Epidermal melanocyte (primary cell): ENCODE measurements around the gene CD320.
"Not testable (repeated sequence)": the region's sequence is repeated elsewhere in the genome, so short reads cannot be mapped to it uniquely, and the experiment has no call there.

Experiments
- DNase-seq: peaks from one replicate; pipeline ENCODE4 v3.0.0; 2011; ENCODE audit warnings: low spot score; ENCODE audit not compliant: insufficient read length

Gene CD320

DNA sequence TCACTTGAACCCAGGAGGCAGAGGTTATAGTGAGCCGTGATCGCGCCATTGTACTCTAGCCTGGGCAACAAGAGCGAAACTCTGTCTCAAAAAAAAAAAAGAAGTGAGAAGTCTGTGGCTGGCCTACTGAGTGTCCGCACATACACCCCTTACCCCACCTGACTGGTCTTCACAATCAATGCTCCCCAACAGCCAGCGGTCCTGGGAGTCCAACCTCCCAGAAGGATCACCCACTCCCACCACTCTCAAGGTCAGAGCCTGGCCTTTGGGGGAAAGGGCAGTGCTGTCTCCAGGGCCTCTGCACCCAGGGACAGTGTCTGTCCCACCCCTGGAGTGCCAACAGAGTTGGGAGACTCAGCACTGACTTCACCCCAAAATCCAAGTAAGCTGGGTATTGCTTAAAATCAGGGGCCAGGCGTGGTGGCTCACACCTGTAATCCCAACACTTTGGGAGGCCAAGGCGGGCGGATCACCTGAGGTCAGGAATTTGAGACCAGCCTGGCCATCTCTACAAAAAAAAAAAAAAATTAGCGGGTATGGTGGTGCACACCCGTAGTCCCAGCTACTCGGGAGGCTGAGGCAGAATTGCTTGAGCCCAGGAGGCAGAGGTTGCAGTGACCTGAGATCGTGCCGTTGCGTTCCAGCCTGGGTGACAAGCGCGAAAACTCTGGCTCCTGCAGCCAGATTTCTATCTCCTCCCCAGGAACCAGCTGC is 2.3 kb upstream of the CD320 start:
- peak; percentile 2 for DNase-seq

DNA sequence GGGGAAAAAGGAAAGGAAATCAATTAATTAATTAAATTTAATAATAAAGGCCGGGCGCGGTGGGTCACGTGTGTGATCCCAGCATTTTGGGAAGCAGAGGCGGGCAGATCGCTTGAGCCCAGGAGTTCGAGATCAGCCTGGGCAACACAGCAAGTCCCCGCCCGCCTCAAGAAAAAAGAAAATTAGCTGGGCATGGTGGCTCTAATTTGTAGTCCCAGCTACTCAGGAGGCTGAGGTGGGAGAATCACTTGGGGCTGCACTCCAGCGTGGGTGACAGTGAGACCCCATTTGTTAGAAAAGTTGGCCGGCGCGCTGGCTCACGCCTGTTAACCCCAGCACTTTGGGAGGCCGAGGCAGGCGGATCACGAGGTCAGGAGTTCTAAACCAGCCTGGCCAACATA is 733 bp upstream of the CD320 start:
- DNase-seq = no peak

DNA sequence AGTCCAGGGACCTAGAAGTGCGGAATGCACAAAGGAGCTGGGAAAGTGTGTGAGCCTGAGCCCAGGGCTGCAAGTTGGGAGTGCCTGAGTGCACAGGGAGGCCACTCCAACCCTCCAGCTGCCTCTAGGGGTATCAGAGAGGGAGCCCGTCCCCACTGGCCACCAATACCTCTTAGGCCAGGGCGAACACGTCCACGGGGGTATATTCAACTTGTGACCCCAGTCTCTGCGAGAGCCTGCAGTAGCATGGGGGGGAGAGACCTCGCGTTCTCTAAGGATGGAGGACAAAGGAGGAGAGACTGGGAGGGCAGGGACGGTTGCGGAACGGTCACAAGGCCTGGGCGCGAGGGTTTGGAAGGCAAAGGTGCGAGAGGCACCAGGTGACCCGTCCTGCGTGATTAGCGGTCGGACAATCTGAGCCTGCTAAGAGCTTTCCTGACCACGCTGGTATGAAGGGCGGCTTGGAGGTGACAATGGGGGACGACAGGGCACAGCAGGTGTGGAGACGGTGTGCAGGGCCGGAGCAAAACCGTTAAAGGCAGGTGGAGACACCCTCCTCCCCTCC is 676 bp downstream of the CD320 start:
- DNase-seq = peak; percentile 13

DNA sequence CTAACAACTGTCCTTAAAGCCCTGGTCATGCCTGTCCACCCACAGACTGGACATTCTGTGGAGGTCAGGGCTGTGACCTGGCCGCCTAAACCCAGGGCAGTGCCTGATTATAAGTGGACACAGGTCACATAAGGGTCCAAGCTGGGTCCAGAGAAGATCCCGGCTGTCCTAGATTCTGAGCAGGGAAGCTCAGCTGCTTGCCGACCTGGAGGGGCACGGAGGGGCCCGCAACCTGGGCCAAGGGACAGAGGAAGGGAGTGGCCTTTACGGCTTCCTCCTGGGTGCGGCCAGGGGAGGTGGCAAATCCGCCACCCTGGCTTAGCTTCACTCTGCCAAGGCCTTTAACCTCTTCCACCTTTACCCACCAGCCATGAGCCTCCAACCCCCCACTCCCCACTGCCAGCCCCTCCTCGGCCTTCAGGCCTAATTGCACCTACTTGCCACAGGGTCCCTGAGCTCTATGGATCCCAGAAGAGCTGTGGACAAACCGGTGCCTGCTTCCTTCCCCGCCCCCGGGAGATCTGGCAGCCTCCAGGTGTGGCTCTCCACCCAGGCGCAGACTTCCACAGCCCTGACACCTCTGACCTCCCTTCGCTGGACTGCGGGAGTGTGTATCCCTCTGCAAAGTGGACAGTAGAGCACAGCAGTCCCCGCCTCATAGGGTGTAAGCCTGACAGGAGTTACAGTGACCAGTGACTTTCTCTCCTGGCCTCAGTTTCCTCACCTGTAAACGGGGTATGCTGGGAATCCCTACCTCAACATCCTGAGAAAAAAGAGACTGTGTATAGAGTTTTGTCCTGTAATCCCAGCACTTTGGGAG is 1.7 kb downstream of the CD320 start:
- peak; percentile 13 for DNase-seq

DNA sequence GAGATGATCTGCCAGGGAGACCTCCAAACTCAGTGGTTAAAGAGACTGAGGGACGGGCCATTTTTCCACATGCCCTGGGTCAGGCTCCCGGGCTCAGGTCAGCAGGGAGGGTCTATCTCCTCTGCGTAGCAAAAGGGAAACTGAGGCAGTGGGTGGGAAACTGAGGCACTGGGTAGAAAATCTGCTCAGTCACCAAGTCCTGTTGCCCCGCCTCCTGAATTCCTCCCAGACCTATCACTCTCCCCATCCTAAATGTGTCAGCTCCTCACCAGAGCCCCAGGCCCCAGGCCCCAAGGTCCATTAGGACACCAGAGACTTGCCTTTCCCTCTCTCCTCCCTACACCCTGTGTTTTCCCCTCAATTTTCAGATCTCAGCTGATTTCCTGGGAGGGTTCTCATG is 2.4 kb downstream of the CD320 start:
- peak; percentile 11 for DNase-seq

DNA sequence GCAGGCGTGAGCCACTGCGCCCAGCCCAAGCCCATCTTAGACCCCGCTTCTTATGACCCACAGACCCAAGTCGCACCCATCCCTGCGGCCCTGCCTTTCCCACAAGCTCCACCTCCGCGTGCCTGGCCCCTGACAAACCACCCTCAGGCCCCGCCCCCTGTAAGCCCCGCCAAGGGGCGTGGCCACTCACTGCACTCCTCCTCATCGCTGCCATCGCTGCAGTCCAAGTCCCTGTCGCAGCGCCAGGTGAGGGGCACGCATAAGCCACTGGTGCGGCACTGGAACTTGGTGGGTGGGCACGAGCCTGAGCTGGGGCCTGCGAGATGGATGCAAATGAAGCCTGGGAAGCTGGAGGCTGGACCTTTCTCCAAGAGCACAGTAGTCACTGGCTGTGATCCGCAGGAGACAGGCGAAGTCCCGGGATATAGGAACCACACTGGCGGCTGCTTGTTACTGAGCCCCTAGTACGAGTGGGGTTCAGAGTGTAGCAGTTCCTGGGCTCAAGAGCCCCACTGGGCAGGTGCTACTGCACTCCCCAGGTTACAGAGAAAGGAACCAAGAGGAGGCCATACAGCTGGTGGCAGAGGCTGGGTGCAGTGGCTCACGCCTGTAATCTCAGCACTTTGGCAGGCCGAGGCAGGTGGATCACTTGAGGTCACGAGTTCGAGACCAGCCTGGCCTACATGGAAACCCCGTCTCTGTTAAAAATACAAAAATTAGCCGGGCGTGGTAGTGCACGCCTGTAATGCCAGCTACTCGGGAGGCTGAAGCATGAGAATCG is 3.1 kb downstream of the CD320 start:
- peak; percentile 7 for DNase-seq

DNA sequence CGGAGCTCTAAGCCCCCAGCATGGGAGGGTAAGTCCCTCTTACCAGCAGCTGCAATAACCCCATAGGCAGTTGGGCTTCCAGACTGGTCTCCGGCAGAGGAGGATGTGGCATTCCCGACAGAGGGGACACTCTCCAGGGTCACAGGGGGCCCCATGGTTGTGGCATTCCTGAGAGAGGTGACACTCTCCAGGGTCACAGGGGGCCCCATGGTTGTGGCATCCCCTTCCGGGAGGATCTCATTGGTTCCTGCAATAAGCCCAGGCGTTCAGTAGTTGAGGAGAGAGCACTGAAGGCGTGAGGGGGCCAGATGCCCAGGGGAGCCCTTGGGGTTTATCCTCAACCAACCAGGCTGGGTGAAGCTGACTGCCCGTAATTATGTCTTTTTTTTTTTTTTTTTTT is 5.4 kb downstream of the CD320 start:
- DNase-seq = no peak

DNA sequence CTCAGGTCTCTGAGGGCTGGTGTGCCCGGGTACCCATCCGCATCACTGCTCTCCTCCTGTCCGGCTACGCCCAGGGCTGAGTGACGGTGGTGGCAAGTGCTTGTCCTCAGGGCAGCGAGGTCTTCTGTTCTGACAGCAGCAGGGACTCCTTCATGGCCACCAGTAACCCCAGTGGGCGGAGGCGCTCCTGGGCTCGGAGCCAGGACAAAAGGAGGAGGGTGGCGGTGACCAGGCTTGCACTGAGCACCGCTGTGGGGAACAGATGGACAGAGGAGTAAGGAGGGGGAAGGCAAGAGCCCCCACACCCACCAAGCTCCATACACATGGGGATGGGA is 5.8 kb downstream of the CD320 start:
- DNase-seq = peak; percentile 2

DNA sequence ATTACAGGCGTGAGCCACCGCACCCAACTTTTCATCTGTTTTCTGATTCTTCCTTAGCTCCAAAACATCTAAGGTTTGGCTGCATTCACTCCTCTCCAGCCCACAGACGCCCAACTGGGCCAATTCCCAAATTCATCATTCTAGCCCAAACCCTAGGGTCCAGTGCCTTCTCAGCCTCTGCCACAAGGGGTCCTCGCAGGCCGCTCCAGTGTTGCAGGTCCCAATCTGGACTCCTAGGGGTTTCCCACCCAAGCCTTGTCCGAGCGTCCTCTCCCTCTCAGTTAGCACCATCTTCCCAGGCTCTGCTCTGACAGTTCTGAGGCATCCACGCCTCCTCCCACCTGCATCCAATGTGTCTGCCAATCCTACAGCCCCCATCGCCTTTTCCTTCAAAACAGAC is 16.8 kb downstream of the CD320 start:
- DNase-seq = not testable (repeated sequence)

DNA sequence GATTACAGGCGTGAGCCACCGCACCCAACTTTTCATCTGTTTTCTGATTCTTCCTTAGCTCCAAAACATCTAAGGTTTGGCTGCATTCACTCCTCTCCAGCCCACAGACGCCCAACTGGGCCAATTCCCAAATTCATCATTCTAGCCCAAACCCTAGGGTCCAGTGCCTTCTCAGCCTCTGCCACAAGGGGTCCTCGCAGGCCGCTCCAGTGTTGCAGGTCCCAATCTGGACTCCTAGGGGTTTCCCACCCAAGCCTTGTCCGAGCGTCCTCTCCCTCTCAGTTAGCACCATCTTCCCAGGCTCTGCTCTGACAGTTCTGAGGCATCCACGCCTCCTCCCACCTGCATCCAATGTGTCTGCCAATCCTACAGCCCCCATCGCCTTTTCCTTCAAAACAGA is 31.6 kb downstream of the CD320 start:
- not testable (repeated sequence) for DNase-seq

DNA sequence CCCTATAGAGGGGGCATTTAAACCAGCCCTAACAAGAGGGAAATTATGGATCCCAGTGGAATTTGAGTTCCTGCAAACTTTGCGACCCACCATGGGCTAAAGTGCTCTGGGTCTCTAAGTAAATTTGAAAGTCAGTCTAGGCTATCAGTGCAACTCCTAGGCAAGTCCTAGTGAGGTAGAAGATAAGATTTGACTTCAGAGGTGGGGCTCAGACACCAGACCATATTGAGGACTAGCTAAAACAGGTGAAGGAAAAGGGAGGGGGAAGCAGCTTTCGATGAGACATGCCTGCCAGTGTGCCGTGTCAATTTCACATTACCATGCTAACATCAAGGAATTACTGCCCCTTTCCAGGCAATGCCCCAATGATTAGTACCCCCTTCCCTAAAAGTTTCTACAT is 38.4 kb downstream of the CD320 start:
- DNase-seq = no peak

DNA sequence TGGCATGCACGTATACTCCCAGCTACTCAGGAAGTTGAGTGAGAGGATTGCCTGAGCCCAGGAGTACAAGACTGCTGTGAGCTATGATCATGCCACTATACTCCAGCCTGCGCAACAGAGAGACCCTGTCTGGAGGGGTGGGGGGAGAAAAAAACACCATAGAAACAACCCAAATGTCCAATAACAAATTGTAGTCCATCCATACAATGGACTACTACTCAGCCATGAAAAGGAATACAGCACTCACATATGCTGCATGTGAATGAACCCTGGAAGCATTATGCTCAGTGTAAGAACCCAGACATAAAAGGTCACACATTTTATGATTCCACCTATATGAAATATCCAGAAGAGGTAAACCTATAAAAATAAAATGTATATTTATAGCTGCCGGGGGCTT is 42.3 kb downstream of the CD320 start:
- no peak for DNase-seq

DNA sequence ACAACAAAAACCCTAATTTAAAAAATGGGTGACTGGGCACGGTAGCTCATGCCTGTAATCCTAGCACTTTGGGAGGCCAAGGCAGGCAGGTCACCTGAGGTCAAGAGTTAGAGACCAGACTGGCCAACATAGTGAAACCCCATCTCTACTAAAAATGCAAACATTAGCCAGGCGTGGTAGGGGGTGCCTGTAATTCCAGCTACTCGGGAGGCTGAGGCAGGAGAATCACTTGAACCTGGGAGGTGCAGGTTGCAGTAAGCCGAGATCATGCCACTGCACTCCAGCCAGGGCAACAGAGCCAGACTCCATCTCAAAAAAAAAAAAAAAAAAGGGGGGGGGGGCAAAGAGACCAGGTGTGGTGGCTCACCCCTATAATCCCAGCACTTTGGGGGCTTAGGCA is 43.9 kb downstream of the CD320 start:
- not testable (repeated sequence) for DNase-seq

DNA sequence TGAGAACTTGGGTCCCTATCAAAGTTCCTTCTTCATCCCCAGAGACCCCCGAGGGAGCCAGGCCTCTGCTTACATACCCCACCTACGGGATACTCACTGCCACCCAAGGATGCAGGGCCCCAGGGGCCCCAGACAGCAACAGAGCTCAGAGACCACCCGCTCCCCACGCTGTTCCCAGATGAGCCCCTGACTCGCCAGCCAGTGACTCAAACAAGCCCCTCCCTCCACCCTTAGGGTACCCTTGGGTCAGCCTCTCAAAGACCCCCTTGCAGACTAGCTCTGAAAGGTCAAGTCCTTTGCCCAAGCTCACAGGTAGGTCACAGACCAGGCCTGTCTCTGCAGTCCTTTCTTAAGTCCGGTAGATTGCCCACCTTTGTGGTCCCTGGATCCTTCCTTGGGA is 45.7 kb downstream of the CD320 start:
- DNase-seq = no peak

DNA sequence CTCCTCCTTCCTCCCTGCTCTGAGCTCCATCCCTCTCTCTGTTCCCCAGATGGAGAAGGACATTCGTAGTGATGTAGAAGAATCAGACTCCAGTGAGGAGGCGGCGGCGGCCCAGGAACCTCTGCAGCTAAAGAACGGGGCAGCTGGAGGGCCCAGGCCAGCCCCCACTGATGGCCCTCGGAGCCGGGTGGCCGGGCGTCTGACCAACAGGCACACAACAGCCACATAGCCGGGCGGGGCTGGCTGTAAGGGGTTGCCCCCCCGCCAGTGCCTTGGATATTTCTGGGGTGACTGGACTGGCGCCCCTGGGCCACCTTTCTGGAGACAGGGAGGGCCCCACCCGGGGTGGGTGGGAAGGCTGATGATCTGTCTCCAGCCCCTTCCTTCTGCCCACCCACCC is 46.3 kb downstream of the CD320 start:
- DNase-seq = no peak

DNA sequence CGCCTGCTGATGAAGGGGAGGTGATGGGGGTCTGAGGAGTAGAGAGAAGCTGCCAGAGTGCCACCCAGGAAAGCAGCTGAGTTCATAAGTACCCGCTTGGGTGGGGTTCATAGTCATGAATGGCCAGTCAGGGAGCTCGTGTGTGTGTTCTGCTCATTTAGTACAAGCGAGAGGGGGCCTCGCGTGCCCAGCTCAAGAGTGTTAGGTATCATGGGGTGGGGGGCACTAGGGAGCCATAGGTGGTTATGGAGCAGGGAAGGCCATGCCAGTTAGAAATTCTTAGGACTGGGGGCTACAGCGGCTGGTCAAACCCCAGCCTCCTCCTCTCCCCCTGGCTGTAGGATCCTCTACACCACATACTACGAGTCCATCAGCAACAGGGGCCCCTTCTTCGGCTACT is 46.8 kb downstream of the CD320 start:
- no peak for DNase-seq

DNA sequence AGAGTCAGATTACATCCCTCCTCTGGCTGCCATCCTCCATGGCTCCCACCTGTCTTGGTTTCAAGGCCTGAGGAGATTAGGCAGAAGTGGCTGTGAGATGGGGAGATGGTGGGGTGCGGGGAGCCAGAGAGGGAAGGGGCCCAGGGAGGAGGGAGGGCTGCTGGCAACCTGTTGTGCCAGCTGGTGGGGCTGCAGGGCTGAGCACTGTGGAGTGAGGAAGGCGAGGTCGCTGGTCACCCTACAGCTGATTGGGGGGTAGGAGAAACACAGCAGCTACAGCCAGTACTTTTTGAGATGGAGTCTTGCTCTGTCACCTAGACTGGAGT is 48.3 kb downstream of the CD320 start:
- no peak for DNase-seq

DNA sequence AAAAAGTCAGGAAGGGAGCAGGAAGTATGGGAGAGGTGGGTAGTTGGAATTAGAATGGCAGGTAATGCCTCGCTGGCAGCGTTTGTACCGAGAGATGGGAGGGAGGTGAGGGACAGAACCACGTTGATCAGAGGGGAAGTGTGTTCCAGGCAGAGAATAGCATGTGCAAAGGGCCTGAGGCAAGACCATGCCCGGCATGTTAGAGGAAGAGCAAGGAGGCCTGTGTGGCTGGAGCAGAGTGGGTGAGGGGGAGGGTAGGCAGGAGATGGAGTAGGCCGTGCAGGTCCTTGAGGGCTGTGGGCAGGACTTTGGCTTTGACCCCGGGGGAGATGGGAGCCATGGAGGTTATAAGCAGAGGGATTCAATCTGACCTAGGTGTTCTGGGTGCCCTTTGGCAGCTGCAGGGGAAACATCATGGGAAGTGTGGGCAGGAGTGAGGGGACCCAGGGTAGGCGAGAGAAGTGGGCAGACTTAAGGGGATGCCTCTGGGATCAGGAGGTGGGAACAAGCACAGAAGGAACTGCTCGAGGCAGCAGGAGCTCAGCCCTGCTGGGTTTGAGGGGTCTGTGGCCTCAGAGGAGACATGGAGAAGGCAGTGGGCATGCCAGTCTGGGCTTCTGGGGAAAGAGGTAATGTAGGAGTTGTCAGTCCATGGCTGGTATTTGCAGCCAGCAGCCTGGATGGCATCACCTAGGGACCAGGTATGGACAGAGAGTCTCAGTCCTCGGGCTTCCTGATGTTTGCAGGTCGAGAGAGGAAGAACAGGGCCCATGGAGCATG is 48.8 kb downstream of the CD320 start:
- DNase-seq = no peak

DNA sequence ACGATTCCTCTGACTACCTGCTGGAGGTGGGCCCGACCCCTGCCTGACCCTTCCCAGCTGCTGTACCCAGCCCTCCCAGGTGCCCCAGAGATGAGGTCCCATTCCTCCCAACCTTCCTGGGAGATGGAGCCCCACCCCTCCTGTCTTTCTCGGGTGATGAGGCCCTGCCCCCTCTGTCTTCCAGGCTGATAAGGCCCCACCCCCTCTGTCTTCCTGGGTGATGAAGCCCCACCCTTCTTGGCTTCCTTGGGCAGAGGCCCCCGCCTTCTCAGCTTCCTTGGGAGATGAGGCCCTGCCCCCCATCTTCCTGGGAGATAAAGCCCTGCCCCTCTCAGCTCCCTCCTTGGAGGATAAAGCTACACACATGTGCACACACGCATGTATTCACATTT is 51.1 kb downstream of the CD320 start:
- no peak for DNase-seq

DNA sequence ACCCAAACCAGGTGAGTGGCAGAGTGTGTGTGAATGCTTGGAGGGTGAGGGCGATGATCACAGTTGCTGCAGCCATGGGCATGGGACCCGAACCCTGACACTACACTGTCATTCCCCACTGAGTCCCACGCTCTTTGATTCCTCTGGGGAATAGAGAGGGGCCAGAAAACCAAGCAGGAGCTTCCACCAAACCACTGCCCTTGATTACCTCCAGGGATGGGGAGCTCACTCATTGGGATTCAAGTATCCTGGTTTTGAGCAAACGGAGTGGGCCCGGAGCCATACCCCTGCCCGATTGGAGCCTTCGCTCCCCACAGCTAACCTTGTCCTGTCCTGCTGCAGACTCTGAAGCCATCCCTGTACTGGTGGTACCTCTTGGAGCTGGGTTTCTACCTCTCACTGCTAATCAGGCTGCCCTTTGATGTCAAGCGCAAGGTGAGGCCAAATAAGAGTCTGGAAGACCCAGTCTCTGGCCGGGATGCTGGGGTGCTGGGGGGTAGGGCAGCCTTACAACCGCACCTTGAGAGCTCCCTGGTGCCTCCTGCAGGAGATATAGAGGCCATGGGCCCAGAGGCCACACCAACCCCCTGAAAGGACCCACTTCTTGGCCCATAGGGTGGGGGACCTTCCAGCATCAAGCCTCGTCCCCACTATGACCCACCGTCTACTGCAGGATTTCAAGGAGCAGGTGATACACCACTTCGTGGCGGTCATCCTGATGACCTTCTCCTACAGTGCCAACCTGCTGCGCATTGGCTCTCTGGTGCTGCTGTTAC is 51.7 kb downstream of the CD320 start:
- DNase-seq = no peak
